Ectodermal cell (in vitro differentiated cells): Measurements from ENCODE around the gene SCMH1.

Source experiments
- H3K27ac ChIP-seq: 2 replicates; pipeline ENCODE4 v1.7.0; 2013; ENCODE audit warnings: mild to moderate bottlenecking, low read depth, low read length; ENCODE audit not compliant: insufficient read depth, poor library complexity, severe bottlenecking
- H3K27me3 ChIP-seq: 2 replicates; pipeline ENCODE4 v1.7.0; 2013; ENCODE audit warnings: mild to moderate bottlenecking, low read length; ENCODE audit not compliant: insufficient read depth, control insufficient read depth, poor library complexity, severe bottlenecking
- H3K36me3 ChIP-seq: one replicate; pipeline ENCODE4 v1.7.0; 2013; ENCODE audit warnings: low read length; ENCODE audit not compliant: control insufficient read depth, insufficient read depth
- H3K4me1 ChIP-seq: one replicate; pipeline ENCODE4 v1.7.0; 2013; ENCODE audit warnings: low read length; ENCODE audit not compliant: control insufficient read depth, insufficient read depth
- H3K4me3 ChIP-seq: 2 replicates; pipeline ENCODE4 v1.7.0; 2013; ENCODE audit warnings: low read depth, low read length, control low read depth; ENCODE audit not compliant: insufficient read depth
- H3K9me3 ChIP-seq: 2 replicates; pipeline ENCODE4 v1.7.0; 2013; ENCODE audit warnings: mild to moderate bottlenecking, low read length, moderate library complexity; ENCODE audit not compliant: control insufficient read depth
- WGBS, 2 experiments: methylation state at CpG; one replicate each; pipeline ENCODE4 v1.1.7; 2013; ENCODE audit warnings: missing lambda C conversion rate in 2 of 2; 5-methylcytosine and 5-hydroxymethylcytosine counted together

SCMH1 gene

GRCh38 chr1:40982721-40983120 lies 259.4 kb downstream of the SCMH1 start:
- Histone ChIP-seq H3K4me1 (peaks cover 17% of the 10 kb centered on the region), H3K36me3 (peaks cover 44% of the 10 kb centered on the region), H3K27me3 (no peaks in the 10 kb centered on the region), H3K9me3 (no peaks in the 10 kb centered on the region), H3K27ac (no peak overlapping the region), H3K4me3 (no peak overlapping the region)
- WGBS, 2 experiments: 89 to 94% methylated on average over 1 of the region's 1 CpG

- H3K4me1 ChIP-seq: peaks cover 17% of the 10 kb centered on the region
- no peak overlapping the region for H3K27ac ChIP-seq
- no peaks in the 10 kb centered on the region for H3K9me3 ChIP-seq
- peak overlapping the region; percentile 49 for H3K4me3 ChIP-seq
- H3K27me3 ChIP-seq: no peaks in the 10 kb centered on the region
- 82 to 83% methylated on average over 12 to 14 of the region's 14 CpGs for WGBS, 2 experiments
- H3K36me3 ChIP-seq: peaks cover 37% of the 10 kb centered on the region
Observed at GRCh38 chr1:40981691-40982448, 260.2 kb downstream of the SCMH1 start.

GRCh38 chr1:40980453-40981121 lies 261.5 kb downstream of the SCMH1 start:
- Histone ChIP-seq H3K4me1 (peaks cover 17% of the 10 kb centered on the region), H3K4me3 (peak overlapping the region; percentile 49), H3K9me3 (no peaks in the 10 kb centered on the region), H3K27me3 (no peaks in the 10 kb centered on the region), H3K36me3 (peaks cover 24% of the 10 kb centered on the region), H3K27ac (no peak overlapping the region)
- WGBS, 2 experiments: 6 to 7% methylated on average over 27 of the region's 27 CpGs

- Histone ChIP-seq H3K4me3 (peak overlapping the region; percentile 49), H3K36me3 (peaks cover 18% of the 10 kb centered on the region), H3K27me3 (no peaks in the 10 kb centered on the region), H3K4me1 (peaks cover 17% of the 10 kb centered on the region), H3K9me3 (no peaks in the 10 kb centered on the region), H3K27ac (peak overlapping the region; percentile 95)
- WGBS, 2 experiments: 0% methylated on average over 50 of the region's 50 CpGs
Observed at GRCh38 chr1:40980068-40980452, 262.0 kb downstream of the SCMH1 start.

- WGBS, 2 experiments: 0 to 1% methylated on average over 96 of the region's 96 CpGs
Observed at GRCh38 chr1:40979241-40980067, 262.7 kb downstream of the SCMH1 start, which contains the start of gene CTPS1. Gene CTPS1, plus strand, starts transcription at chr1:40979696. Its CDS starts 3,595 bp downstream, at chr1:40983291.

GRCh38 chr1:40978886-40979240 lies 263.2 kb downstream of the SCMH1 start:
- Histone ChIP-seq H3K27ac (no peak overlapping the region), H3K9me3 (no peaks in the 10 kb centered on the region), H3K4me1 (peaks cover 17% of the 10 kb centered on the region), H3K27me3 (no peaks in the 10 kb centered on the region), H3K36me3 (peaks cover 7% of the 10 kb centered on the region), H3K4me3 (peak overlapping the region; percentile 49)
- 34 to 38% methylated on average over 17 of the region's 17 CpGs for WGBS, 2 experiments

More at GRCh38 chr1:40979241-40980067, 262.7 kb downstream of the SCMH1 start, which contains the start of gene CTPS1:
- Histone ChIP-seq H3K27me3 (no peaks in the 10 kb centered on the region), H3K4me1 (peaks cover 17% of the 10 kb centered on the region), H3K4me3 (peak within 1 kb of the TSS; percentile 49), H3K36me3 (peaks cover 12% of the 10 kb centered on the region), H3K9me3 (no peaks in the 10 kb centered on the region), H3K27ac (peak within 1 kb of the TSS; percentile 95)

DNA sequence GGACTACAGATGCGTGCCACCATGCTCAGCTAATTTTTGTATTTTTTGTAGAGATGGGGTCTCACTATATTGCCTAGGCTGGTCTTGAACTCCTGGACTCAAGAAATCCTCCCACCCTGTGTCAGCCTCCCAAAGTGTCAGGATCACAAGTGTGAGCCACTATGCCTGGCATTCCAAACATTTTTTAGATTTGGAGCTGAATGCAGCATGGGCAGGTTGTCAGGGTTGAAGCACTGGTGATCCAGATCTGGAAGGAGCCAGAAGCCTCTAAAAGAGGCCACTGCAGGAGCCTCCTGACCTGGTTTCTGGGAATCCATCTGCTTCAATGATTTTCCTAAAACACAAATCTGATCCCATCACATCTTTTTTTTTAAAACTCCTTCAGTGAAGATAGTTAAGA lies 264.4 kb downstream of the SCMH1 start:
- no peaks in the 10 kb centered on the region for H3K36me3 ChIP-seq
- H3K27me3 ChIP-seq: no peaks in the 10 kb centered on the region
- H3K4me1 ChIP-seq: peaks cover 17% of the 10 kb centered on the region
- no peak overlapping the region for H3K27ac ChIP-seq
- 95 to 100% methylated on average over 1 of the region's 1 CpG for WGBS, 2 experiments
- H3K9me3 ChIP-seq: no peaks in the 10 kb centered on the region
- no peak overlapping the region for H3K4me3 ChIP-seq
